ENCODE data around the gene EGFL7.

EGFL7 gene

GRCh38 chr9:136662326-136662655 lies 425 bp upstream of the EGFL7 start:
- DNase-seq, result no peak

- no peak for DNase-seq
Observed at GRCh38 chr9:136664000-136664915, 1.5 kb downstream of the EGFL7 start.

- peak; percentile 36 for DNase-seq
Observed at GRCh38 chr9:136665111-136665703, 2.5 kb downstream of the EGFL7 start.

- peak; percentile 43 for DNase-seq
Observed at GRCh38 chr9:136665704-136666371, 3.1 kb downstream of the EGFL7 start.

GRCh38 chr9:136666372-136667213 lies 3.9 kb downstream of the EGFL7 start:
- no peak for DNase-seq

GRCh38 chr9:136667214-136667939 lies 4.7 kb downstream of the EGFL7 start:
- no peak for DNase-seq

GRCh38 chr9:136667940-136668760 lies 5.4 kb downstream of the EGFL7 start:
- no peak for DNase-seq

- no peak for DNase-seq
Observed at GRCh38 chr9:136668983-136669790, 6.5 kb downstream of the EGFL7 start.

GRCh38 chr9:136669791-136670464 lies 7.2 kb downstream of the EGFL7 start:
- no peak for DNase-seq

GRCh38 chr9:136670576-136671253 lies 8.0 kb downstream of the EGFL7 start:
- DNase-seq, result no peak

GRCh38 chr9:136671254-136671614 lies 8.5 kb downstream of the EGFL7 start:
- no peak for DNase-seq

- DNase-seq, result peak; percentile 50
Observed at GRCh38 chr9:136671646-136672430, 9.1 kb downstream of the EGFL7 start.

GRCh38 chr9:136672431-136673087 lies 9.8 kb downstream of the EGFL7 start:
- no peak for DNase-seq

GRCh38 chr9:136673088-136673974 lies 10.6 kb downstream of the EGFL7 start:
- no peak for DNase-seq

- DNase-seq, result no peak
Observed at GRCh38 chr9:136673975-136674785, 11.5 kb downstream of the EGFL7 start.

GRCh38 chr9:136674786-136675349 lies 12.2 kb downstream of the EGFL7 start:
- no peak for DNase-seq
